Lower leg skin (tissue), 3 donors: Measurements from ENCODE around the gene PHYHD1.

Source experiments
- POLR2A ChIP-seq, 2 donors: fragments of 450-650 bp; IDR thresholded peaks; one replicate each; pipeline ENCODE4 v1.6.1; 2016 to 2017; ENCODE audit warnings: antibody characterized with exemption in 2 of 2, mild to moderate bottlenecking in 1 of 2, moderate library complexity in 1 of 2
- TF ChIP-seq, protein P1 (sequence below), 3 donors: fragments of 450-650 bp; IDR thresholded peaks; one replicate each; pipeline ENCODE4 v1.5.1; 2016; ENCODE audit warnings: antibody characterized with exemption in 3 of 3, mild to moderate bottlenecking in 3 of 3, moderate library complexity in 2 of 3

DNA sequence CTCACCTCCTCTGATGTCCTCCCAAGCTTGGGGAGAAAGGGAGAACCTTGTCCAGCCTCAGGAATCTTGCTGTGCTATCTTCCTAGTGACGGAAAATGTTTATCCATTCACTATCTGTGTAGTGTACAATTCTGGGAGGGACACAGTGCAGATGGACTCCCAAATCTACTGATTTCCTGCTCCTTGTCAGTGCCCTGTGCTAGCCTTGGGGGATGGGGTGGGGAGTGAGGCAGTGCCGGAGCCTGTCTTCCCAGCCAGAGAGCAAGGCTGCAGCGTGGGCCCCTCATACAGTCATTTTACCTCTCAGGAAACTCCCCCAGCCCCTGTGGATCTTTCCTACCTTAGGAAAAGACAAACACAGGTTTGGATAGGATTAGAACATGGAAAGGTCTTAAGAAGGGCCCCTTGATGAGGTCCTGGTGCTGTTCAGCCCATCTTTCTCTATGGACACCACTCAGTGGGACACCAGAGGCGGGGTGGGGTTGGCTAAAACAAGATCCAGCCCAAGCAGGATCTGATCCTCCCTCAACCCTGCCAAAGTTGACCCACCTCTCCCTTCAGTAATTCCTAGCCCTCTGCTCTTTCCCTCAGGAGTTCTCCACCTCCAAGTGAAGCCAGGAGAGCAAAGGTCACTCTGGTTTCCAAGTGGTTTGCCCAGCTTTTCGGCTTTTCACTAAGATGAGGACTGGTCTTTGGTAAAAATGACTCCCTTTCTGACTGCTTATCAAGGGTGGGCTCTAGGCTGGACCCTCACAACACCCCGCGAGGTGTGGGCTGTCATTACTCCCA is 23.2 kb downstream of the PHYHD1 start:
- TF ChIP-seq POLR2A (IDR thresholded peaks at IDR 0.05), result no peak
- TF ChIP-seq, protein P1, sequence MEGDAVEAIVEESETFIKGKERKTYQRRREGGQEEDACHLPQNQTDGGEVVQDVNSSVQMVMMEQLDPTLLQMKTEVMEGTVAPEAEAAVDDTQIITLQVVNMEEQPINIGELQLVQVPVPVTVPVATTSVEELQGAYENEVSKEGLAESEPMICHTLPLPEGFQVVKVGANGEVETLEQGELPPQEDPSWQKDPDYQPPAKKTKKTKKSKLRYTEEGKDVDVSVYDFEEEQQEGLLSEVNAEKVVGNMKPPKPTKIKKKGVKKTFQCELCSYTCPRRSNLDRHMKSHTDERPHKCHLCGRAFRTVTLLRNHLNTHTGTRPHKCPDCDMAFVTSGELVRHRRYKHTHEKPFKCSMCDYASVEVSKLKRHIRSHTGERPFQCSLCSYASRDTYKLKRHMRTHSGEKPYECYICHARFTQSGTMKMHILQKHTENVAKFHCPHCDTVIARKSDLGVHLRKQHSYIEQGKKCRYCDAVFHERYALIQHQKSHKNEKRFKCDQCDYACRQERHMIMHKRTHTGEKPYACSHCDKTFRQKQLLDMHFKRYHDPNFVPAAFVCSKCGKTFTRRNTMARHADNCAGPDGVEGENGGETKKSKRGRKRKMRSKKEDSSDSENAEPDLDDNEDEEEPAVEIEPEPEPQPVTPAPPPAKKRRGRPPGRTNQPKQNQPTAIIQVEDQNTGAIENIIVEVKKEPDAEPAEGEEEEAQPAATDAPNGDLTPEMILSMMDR (IDR thresholded peaks at IDR 0.05), result no peak
